ENCODE results near the gene ARSH.

The ARSH gene

DNA sequence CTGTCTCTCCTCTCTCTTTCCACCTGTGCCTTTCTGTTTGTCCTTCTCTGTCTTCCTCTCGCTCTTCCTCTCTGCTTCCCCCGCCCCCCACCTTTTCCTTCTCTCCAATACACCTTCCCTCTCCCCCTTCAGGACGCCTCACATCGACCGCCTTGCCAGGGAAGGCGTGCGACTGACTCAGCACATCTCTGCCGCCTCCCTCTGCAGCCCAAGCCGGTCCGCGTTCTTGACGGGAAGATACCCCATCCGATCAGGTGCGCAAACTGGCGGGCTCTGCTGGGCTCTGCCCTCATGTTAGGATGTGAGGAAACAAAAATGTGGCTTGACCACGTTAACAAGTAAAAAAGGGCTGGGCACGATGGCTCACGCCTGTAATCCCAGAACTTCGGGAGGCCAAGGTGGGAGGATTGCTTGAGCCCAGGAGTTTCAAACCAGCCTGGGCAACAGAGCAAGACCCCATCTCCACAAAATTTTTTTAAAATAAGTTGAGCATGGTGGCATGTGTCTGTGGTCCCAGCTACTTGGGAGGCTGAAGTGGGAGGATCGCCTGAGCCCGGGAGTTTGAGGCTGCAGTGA lies 70.2 kb downstream of the ARSH start:
- Histone ChIP-seq H3K27me3 (ENCODE audit: control insufficient read depth, low read length) (no peaks in the 10 kb centered on the region), H3K27ac (ENCODE audit: low read depth, low read length) (no peak overlapping the region), H3K4me2 (ENCODE audit: low read length) (no peak overlapping the region), H3F3A (ENCODE audit: control insufficient read depth, insufficient read depth) (no peaks in the 10 kb centered on the region), H3K36me3 (ENCODE audit: control insufficient read depth, low read length) (no peaks in the 10 kb centered on the region), H3K9me3 (ENCODE audit: control insufficient read depth, insufficient read depth, low read length) (no peaks in the 10 kb centered on the region), H3K4me3 (ENCODE audit: low read length) (no peak overlapping the region), H3K79me2 (ENCODE audit: control insufficient read depth, low read length) (no peaks in the 10 kb centered on the region), H3K4me1 (ENCODE audit: control insufficient read depth, low read length) (no peaks in the 10 kb centered on the region), H4K20me1 (ENCODE audit: control insufficient read depth, insufficient read depth, low read depth, low read length) (no peaks in the 10 kb centered on the region), H3K9me2 (replicated peaks; ENCODE audit: control insufficient read depth, low read length) (no peaks in the 10 kb centered on the region)
- no peak for TF ChIP-seq CTCF (IDR thresholded peaks at IDR 0.05; ENCODE audit: low read depth, low read length, poor library complexity, severe bottlenecking)
- TF ChIP-seq EZH2phosphoT487 (IDR thresholded peaks at IDR 0.05; ENCODE audit: borderline replicate concordance, low read length) = no peak

Measured in DOHH2 (cell line).